GM19328 (cell line): ENCODE results near the gene CASKIN2.
"Not testable (repeated sequence)": the region's sequence is repeated elsewhere in the genome, so short reads cannot be mapped to it uniquely, and the experiment has no call there.

Experiments
- ATAC-seq: cut with Tn5 transposase; IDR thresholded peaks from one replicate; pipeline ENCODE4 v1.9.1; 2021; ENCODE audit warnings: mild to moderate bottlenecking, moderate library complexity; ENCODE audit not compliant: unreplicated experiment

CASKIN2 gene

GRCh38 chr17:75473246-75473645, 42.1 kb downstream of the CASKIN2 start:
- no peak for ATAC-seq

GRCh38 chr17:75472119-75472518, 43.2 kb downstream of the CASKIN2 start:
- no peak for ATAC-seq

DNA sequence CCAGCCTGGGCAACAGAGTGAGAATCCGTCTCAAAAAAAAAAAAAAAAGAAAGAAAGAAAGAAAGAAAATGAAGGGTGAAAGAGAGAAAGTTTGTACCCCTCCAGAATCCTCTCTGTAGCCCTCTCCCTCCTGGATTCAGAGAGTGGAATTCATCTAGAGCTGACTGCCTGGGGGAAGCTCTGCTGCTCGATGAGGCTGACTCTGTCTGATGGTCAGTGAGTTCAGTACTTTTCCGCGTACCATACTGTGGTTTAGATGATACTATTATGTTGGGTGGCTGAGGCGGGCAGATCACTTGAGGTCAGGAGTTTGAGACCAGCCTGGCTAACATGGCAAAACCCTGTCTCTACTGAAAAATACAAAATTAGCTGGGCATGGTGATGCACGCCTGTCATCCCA, 44.1 kb downstream of the CASKIN2 start:
- ATAC-seq = no peak

GRCh38 chr17:75468779-75469373, 46.5 kb downstream of the CASKIN2 start:
- no peak for ATAC-seq

- no peak for ATAC-seq
Measured at GRCh38 chr17:75468291-75468754, 47.0 kb downstream of the CASKIN2 start.

GRCh38 chr17:75465039-75465438, 50.3 kb downstream of the CASKIN2 start:
- ATAC-seq = no peak

GRCh38 chr17:75463603-75464002, 51.7 kb downstream of the CASKIN2 start:
- no peak for ATAC-seq

DNA sequence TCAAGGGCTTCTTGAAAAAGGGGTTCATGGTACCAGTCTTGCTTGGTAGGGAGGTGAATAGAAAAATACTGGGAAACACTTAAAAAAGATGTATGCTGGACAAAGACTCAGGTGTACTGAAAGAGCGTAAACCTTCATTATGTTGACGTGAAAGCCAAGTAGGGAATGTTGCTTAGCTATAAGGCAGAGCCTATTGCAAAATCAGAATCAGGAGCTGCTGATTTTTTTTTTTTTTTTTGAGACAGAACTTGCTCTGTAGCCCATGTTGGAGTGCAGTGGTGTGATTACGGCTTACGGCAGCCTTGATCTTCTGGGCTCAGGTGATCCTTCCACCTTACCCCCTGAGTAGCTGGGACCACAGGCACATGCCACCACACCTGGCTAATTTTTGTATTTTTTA, 55.0 kb downstream of the CASKIN2 start:
- ATAC-seq = no peak

DNA sequence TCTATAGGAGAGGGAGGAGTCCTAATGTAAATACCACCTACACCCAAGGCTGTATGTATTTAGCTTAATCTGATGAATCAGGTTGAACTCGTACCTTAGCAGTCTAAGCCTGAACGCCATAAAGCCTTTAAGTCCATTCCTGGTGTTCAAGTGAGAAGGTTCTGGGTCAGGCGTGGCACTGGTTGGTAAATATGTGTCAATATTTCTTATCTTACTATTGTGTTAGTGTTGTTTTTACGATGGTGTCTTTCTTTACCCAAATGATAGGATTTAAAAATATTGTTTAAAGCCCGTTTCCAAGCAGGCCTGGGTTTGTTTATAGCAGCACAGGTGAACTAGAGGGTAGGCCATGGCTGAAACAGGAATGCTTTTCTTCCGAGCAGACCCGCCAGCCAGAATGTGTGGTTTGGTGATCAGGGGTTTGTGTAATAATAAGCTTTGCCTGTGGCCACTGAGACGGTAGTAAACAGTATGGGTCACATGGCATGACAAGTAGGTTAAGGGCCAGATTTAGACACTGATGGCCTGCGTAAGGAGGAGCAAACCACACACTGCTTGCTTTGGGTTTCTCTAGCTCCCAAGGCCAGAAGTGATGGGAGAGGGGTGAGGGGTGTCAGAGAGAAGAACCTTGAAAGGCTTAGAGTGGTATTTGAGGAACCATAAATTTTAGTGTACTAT, 55.6 kb downstream of the CASKIN2 start:
- ATAC-seq = no peak

DNA sequence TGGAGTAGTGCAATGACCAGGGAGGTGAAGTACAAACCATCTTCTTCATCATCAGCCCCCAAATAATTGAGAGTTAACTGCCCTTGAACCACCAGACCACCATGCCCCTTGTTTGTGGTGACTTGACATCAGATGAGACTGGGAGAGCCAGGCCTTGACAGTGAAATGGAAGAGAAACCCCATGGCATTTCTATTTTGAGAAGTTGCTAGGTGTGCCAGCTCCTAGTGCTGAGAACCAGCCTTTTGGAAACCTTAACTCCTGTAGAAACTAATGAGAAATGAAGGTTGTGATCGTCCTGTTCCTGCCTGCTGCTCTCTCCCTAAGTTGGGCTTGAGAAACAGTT, 56.1 kb downstream of the CASKIN2 start:
- no peak for ATAC-seq

- no peak for ATAC-seq
Measured at GRCh38 chr17:75457047-75457654, 58.2 kb downstream of the CASKIN2 start.

- ATAC-seq = peak; percentile 91
Measured at GRCh38 chr17:75456417-75457046, 58.8 kb downstream of the CASKIN2 start, which contains the start of gene TMEM94. TSS of gene TMEM94 (plus strand) at chr17:75456635. CDS start at chr17:75471906, 15,271 bp downstream.

DNA sequence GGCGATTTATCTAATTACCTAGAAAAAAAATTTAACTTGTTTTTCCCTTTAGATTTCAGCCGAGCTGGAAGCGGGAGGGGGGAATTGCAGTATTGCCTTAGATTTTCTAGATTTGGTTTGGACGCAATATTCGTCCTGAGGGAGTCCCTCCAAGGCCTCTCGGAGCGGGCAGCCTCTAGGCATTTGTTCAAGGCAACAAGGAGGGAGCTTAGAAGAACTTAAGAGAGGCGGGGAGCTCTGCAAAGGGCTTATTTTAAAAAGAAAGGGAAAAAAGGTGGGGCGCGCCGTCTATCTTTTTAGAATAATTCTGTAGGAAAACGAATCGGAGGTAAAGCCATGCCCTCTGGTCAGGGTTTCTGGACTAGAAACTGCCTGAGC, 59.3 kb downstream of the CASKIN2 start:
- ATAC-seq = peak; percentile 9

DNA sequence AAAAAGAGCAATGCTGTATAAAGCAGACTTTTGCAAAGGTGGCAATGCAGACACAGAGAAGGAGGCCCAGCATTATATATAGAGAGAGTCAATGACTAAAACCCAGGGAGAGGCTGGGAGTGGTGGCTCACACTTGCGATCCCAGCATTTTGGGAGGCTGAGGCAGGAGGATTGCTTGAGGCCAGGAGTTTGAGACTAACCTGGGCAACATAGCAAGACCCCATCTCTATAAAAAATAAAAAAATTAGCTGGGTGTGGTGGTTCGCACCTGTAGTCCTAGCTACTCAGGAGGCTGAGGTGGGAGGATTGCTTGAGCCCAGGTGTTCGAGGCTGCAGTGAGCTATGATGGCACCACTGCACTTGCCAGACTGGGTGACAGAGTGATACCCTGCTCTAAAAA, 60.7 kb downstream of the CASKIN2 start:
- ATAC-seq = not testable (repeated sequence)

DNA sequence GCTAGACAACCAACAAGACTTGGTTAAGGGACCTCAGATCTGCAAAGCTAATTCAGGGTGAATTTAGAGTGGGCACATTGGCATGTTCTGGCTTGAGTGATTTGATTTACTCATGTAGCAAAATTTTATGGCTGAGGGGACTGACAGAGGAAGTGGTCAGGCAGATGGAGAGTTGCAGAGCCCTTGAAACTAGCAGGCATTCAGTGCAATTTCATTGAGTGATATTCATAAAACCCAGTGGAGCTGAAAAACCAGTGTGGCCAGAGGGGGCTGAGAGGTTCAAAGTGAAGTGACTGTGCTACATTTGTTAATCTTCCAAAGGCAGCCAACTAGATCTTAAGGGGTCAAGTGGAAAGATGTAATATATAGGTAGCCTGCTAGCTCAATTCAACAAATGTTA, 61.1 kb downstream of the CASKIN2 start:
- no peak for ATAC-seq

- no peak for ATAC-seq
Measured at GRCh38 chr17:75450270-75450669, 65.1 kb downstream of the CASKIN2 start.
